H1 (cell line): ENCODE results near the gene CC2D1A. TPM values are rescaled to one million over a fixed set of nuclear protein-coding genes. Genes with fewer than 3 reads are reported as not detected.

ENCODE experiments used
- BACH1 ChIP-seq: IDR thresholded peaks from 2 replicates; pipeline ENCODE4 v1.6.1; 2012; ENCODE audit warnings: low read length, improper control_type of control experiment
- BRCA1 ChIP-seq: IDR thresholded peaks from 2 replicates; pipeline ENCODE4 v1.6.1; 2012; ENCODE audit warnings: low read depth, low read length, improper control_type of control experiment
- CEBPB ChIP-seq: IDR thresholded peaks from 2 replicates; pipeline ENCODE4 v1.6.1; 2012; ENCODE audit warnings: low read depth, low read length
- CHD2 ChIP-seq: IDR thresholded peaks from 2 replicates; pipeline ENCODE4 v1.6.1; 2012; ENCODE audit warnings: low read length, improper control_type of control experiment
- GABPA ChIP-seq: IDR thresholded peaks from 2 replicates; pipeline ENCODE4 v1.6.1; 2011; ENCODE audit warnings: mild to moderate bottlenecking, low read length, moderate library complexity, borderline replicate concordance; ENCODE audit not compliant: insufficient read depth
- KDM4A ChIP-seq: IDR thresholded peaks from one replicate; pipeline ENCODE4 v1.7.1; 2012; ENCODE audit warnings: low read depth, mild to moderate bottlenecking, moderate library complexity, low read length, inconsistent platforms; ENCODE audit not compliant: severe bottlenecking
- TAF1 ChIP-seq: IDR thresholded peaks from 2 replicates; pipeline ENCODE4 v1.6.1; 2011; ENCODE audit warnings: mild to moderate bottlenecking, low read depth, low read length
- TBP ChIP-seq: IDR thresholded peaks from 2 replicates; pipeline ENCODE4 v1.6.1; 2011; ENCODE audit warnings: low read depth, low read length, improper control_type of control experiment
- YY1 ChIP-seq: IDR thresholded peaks from 2 replicates; pipeline ENCODE4 v1.6.1; 2011; ENCODE audit warnings: low read depth, mild to moderate bottlenecking, low read length
- polyA plus RNA-seq, 7 experiments: library from polyadenylated mRNA; depleted of rRNA in 3 of 7; stranded (reverse) in 5 of 7; unstranded in 2 of 7; fragments of >200 nt in 5 of 7; fragments of 200-250 nt in 2 of 7; gene quantifications; 1 replicate in 5 of 7; 2 replicates in 1 of 7; 4 replicates in 1 of 7; pipeline versions ENCODE4 v1.2.1 to v1.2.3, GENCODE V29; 2011 to 2013; ENCODE audit warnings: missing spikeins in 2 of 7, mixed read lengths in 2 of 7
- total RNA-seq: library from RNA; stranded (reverse); fragmentation: NEBNext Ultra II Directional; extraction: Animal tissue kit (Norgen Biotek cat#: 25700); gene quantifications from 2 replicates; pipeline ENCODE4 v1.2.1, GENCODE V29; 2021
- TF ChIP-seq, protein P1 (sequence below): fragments of 300-600 bp; sonication (generic); IDR thresholded peaks from 2 replicates; pipeline ENCODE4 v1.7.1; 2012; ENCODE audit warnings: low read length, moderate library complexity, mild to moderate bottlenecking, inconsistent platforms; ENCODE audit not compliant: insufficient replicate concordance

Gene CC2D1A
- total and polyA plus RNA-seq, 2 of the 8 experiments (the other 6 are each of a cell fraction or from before 2014, with no cell fraction given), result 12.5 to 33.0 TPM

DNA sequence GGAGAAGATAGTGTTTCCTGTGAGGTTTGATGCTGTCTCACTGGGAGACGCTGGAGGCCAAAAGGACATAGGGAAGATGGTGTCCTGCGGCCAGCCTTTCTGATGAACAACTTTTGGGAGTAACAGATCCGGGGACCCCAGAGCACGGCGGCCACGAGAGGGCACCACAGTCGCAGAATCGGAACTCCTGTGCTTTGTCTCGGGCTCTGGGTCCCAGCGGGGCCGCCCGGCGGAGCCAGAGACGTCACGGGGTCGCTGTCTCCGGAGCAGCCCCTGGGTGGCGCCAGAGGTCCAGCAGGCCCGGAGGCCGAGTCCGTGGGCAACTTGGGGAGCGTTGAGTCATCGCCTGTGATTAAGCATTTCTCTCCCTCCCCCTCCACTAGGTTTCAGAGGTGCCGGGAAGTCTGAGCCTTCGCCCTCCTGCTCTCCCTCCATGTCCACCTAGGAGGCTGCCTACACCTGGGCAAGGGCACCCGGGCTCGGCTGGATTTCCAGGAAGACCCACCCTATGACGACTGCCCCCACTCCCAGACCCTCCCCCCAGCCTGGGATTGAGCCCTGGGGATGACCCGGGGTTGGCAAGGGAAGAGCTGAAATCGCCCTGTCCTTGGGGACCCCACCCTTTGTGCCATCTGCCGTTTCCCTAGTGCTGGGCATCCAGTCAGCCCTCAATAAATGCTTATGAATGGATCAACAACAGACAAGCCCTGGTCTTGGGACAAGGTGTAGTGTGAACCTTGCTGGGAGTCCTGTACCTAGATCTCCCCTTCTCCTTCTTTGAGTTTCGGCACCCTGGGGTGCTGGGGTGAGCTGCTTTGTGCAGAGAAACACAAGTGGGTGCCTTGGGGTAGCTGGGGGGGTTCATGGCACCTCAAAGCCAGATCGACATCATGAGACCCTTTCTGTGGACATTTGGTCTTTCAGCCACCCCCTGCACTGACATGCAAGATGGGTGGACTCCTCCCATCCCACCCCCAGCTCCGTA lies 25.6 kb upstream of the CC2D1A start (continued):
- TF ChIP-seq, protein P1, sequence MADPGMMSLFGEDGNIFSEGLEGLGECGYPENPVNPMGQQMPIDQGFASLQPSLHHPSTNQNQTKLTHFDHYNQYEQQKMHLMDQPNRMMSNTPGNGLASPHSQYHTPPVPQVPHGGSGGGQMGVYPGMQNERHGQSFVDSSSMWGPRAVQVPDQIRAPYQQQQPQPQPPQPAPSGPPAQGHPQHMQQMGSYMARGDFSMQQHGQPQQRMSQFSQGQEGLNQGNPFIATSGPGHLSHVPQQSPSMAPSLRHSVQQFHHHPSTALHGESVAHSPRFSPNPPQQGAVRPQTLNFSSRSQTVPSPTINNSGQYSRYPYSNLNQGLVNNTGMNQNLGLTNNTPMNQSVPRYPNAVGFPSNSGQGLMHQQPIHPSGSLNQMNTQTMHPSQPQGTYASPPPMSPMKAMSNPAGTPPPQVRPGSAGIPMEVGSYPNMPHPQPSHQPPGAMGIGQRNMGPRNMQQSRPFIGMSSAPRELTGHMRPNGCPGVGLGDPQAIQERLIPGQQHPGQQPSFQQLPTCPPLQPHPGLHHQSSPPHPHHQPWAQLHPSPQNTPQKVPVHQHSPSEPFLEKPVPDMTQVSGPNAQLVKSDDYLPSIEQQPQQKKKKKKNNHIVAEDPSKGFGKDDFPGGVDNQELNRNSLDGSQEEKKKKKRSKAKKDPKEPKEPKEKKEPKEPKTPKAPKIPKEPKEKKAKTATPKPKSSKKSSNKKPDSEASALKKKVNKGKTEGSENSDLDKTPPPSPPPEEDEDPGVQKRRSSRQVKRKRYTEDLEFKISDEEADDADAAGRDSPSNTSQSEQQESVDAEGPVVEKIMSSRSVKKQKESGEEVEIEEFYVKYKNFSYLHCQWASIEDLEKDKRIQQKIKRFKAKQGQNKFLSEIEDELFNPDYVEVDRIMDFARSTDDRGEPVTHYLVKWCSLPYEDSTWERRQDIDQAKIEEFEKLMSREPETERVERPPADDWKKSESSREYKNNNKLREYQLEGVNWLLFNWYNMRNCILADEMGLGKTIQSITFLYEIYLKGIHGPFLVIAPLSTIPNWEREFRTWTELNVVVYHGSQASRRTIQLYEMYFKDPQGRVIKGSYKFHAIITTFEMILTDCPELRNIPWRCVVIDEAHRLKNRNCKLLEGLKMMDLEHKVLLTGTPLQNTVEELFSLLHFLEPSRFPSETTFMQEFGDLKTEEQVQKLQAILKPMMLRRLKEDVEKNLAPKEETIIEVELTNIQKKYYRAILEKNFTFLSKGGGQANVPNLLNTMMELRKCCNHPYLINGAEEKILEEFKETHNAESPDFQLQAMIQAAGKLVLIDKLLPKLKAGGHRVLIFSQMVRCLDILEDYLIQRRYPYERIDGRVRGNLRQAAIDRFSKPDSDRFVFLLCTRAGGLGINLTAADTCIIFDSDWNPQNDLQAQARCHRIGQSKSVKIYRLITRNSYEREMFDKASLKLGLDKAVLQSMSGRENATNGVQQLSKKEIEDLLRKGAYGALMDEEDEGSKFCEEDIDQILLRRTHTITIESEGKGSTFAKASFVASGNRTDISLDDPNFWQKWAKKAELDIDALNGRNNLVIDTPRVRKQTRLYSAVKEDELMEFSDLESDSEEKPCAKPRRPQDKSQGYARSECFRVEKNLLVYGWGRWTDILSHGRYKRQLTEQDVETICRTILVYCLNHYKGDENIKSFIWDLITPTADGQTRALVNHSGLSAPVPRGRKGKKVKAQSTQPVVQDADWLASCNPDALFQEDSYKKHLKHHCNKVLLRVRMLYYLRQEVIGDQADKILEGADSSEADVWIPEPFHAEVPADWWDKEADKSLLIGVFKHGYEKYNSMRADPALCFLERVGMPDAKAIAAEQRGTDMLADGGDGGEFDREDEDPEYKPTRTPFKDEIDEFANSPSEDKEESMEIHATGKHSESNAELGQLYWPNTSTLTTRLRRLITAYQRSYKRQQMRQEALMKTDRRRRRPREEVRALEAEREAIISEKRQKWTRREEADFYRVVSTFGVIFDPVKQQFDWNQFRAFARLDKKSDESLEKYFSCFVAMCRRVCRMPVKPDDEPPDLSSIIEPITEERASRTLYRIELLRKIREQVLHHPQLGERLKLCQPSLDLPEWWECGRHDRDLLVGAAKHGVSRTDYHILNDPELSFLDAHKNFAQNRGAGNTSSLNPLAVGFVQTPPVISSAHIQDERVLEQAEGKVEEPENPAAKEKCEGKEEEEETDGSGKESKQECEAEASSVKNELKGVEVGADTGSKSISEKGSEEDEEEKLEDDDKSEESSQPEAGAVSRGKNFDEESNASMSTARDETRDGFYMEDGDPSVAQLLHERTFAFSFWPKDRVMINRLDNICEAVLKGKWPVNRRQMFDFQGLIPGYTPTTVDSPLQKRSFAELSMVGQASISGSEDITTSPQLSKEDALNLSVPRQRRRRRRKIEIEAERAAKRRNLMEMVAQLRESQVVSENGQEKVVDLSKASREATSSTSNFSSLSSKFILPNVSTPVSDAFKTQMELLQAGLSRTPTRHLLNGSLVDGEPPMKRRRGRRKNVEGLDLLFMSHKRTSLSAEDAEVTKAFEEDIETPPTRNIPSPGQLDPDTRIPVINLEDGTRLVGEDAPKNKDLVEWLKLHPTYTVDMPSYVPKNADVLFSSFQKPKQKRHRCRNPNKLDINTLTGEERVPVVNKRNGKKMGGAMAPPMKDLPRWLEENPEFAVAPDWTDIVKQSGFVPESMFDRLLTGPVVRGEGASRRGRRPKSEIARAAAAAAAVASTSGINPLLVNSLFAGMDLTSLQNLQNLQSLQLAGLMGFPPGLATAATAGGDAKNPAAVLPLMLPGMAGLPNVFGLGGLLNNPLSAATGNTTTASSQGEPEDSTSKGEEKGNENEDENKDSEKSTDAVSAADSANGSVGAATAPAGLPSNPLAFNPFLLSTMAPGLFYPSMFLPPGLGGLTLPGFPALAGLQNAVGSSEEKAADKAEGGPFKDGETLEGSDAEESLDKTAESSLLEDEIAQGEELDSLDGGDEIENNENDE, result no peak
- peak; percentile 95 for TF ChIP-seq BACH1
- peak; percentile 45; the same call in 1 of the 2 replicates for TF ChIP-seq TBP
- TF ChIP-seq CEBPB, result peak; percentile 63; the same call in 1 of the 2 replicates
- peak; percentile 80 for TF ChIP-seq GABPA
- 0 out of 2 replicates have a peak, but pooled peaks have one; percentile 22 for TF ChIP-seq BRCA1
- peak; percentile 48; the same call in 1 of the 2 replicates for TF ChIP-seq YY1
- TF ChIP-seq CHD2, result peak; percentile 51; the same call in 1 of the 2 replicates
- TF ChIP-seq KDM4A, result peak; percentile 23
- TF ChIP-seq TAF1, result peak; percentile 46; the same call in 1 of the 2 replicates
